Measurements from ENCODE around the gene FBLN2. TPM values are rescaled to one million over a fixed set of nuclear protein-coding genes. Genes with fewer than 3 reads are reported as not detected.

FBLN2 gene
- total RNA-seq, 3 donors from 2014 or later (not counting 1 experiment from before 2014, with no cell fraction given) = 0.61 to 2.7 (median 1.6) TPM

- Mint-ChIP-seq H3K4me3 (no peak overlapping the region), H3K27ac (no peak overlapping the region), H3K4me1 (no peaks in the 10 kb centered on the region), H3K27me3 (ENCODE audit: low read depth in 2 of 2) (no peaks in the 10 kb centered on the region), H3K36me3 (no peaks in the 10 kb centered on the region), H3K9me3 (peaks cover 0 to 9% of the 10 kb centered on the region in 2 donors)
- Histone ChIP-seq H3K4me1 (ENCODE audit: control insufficient read depth, insufficient read depth, low read length) (no peaks in the 10 kb centered on the region), H3K27me3 (ENCODE audit: control insufficient read depth, insufficient read depth, low read length) (no peaks in the 10 kb centered on the region), H3K36me3 (ENCODE audit: control insufficient read depth, insufficient read depth, low read length) (no peaks in the 10 kb centered on the region), H3K9me3 (ENCODE audit: control insufficient read depth, insufficient read depth, low read length) (no peaks in the 10 kb centered on the region), H3K4me3 (ENCODE audit: low read length) (no peak overlapping the region), H3K27ac (ENCODE audit: low read length) (no peak overlapping the region)
- 89% methylated on average over 2 of the region's 2 CpGs for WGBS (ENCODE audit: insufficient coverage)
- DNase-seq (no peak), ATAC-seq (no peak)
- intact Hi-C loops (cut with micrococcal nuclease) = no loop called here
- TF ChIP-seq CTCF (IDR thresholded peaks at IDR 0.05) = no peak
Measured at GRCh38 chr3:13614607-13615006, 65.7 kb downstream of the FBLN2 start.

- Histone ChIP-seq H3K9me3 (ENCODE audit: control insufficient read depth, insufficient read depth, low read length) (no peaks in the 10 kb centered on the region), H3K4me3 (ENCODE audit: low read length) (no peak overlapping the region), H3K36me3 (ENCODE audit: control insufficient read depth, insufficient read depth, low read length) (no peaks in the 10 kb centered on the region), H3K4me1 (ENCODE audit: control insufficient read depth, insufficient read depth, low read length) (no peaks in the 10 kb centered on the region), H3K27me3 (ENCODE audit: control insufficient read depth, insufficient read depth, low read length) (no peaks in the 10 kb centered on the region), H3K27ac (ENCODE audit: low read length) (no peak overlapping the region)
- no peak for DNase-seq
- no peak for TF ChIP-seq CTCF (IDR thresholded peaks at IDR 0.05)
- no peak overlapping the region for H3K27ac Mint-ChIP-seq
- H3K4me1 Mint-ChIP-seq = no peaks in the 10 kb centered on the region
- H3K4me3 Mint-ChIP-seq = no peak overlapping the region
- H3K36me3 Mint-ChIP-seq = no peaks in the 10 kb centered on the region
- no peak for ATAC-seq
- H3K27me3 Mint-ChIP-seq (ENCODE audit: low read depth in 2 of 2) = no peaks in the 10 kb centered on the region
- WGBS (ENCODE audit: insufficient coverage) = 92% methylated on average over 4 of the region's 4 CpGs
- peaks cover 0 to 9% of the 10 kb centered on the region in 2 donors for H3K9me3 Mint-ChIP-seq
- intact Hi-C loops (cut with micrococcal nuclease) = no loop called here
Measured at GRCh38 chr3:13615019-13615528, 66.1 kb downstream of the FBLN2 start.

GRCh38 chr3:13616359-13616758 lies 67.4 kb downstream of the FBLN2 start:
- no peak overlapping the region for H3K4me3 ChIP-seq (ENCODE audit: low read length)
- no peaks in the 10 kb centered on the region for H3K9me3 ChIP-seq (ENCODE audit: control insufficient read depth, insufficient read depth, low read length)
- no peaks in the 10 kb centered on the region for H3K27me3 ChIP-seq (ENCODE audit: control insufficient read depth, insufficient read depth, low read length)
- peaks cover 6% of the 10 kb centered on the region for H3K4me1 ChIP-seq (ENCODE audit: control insufficient read depth, insufficient read depth, low read length)
- no peak for TF ChIP-seq CTCF (IDR thresholded peaks at IDR 0.05)
- H3K4me1 Mint-ChIP-seq = peaks cover 3 to 4% of the 10 kb centered on the region in 2 donors
- H3K27ac ChIP-seq (ENCODE audit: low read length) = no peak overlapping the region
- WGBS (ENCODE audit: insufficient coverage) = 91% methylated on average over 7 of the region's 7 CpGs
- no peaks in the 10 kb centered on the region for H3K27me3 Mint-ChIP-seq (ENCODE audit: low read depth in 2 of 2)
- H3K4me3 Mint-ChIP-seq = no peak overlapping the region
- H3K27ac Mint-ChIP-seq = no peak overlapping the region
- H3K36me3 Mint-ChIP-seq = no peaks in the 10 kb centered on the region
- DNase-seq = no peak
- H3K36me3 ChIP-seq (ENCODE audit: control insufficient read depth, insufficient read depth, low read length) = no peaks in the 10 kb centered on the region
- H3K9me3 Mint-ChIP-seq = peaks cover 0 to 9% of the 10 kb centered on the region in 2 donors
- intact Hi-C loops (cut with micrococcal nuclease) = no loop called here
- ATAC-seq = no peak

GRCh38 chr3:13617097-13617738 lies 68.3 kb downstream of the FBLN2 start:
- H3K27me3 ChIP-seq (ENCODE audit: control insufficient read depth, insufficient read depth, low read length) = no peaks in the 10 kb centered on the region
- no peaks in the 10 kb centered on the region for H3K36me3 ChIP-seq (ENCODE audit: control insufficient read depth, insufficient read depth, low read length)
- no peak for TF ChIP-seq CTCF (IDR thresholded peaks at IDR 0.05)
- ATAC-seq (no peak), DNase-seq (no peak)
- 91% methylated on average over 3 of the region's 3 CpGs for WGBS (ENCODE audit: insufficient coverage)
- H3K36me3 Mint-ChIP-seq = no peaks in the 10 kb centered on the region
- H3K4me3 Mint-ChIP-seq = no peak overlapping the region
- H3K27ac Mint-ChIP-seq = no peak overlapping the region
- H3K9me3 ChIP-seq (ENCODE audit: control insufficient read depth, insufficient read depth, low read length) = no peaks in the 10 kb centered on the region
- H3K4me1 ChIP-seq (ENCODE audit: control insufficient read depth, insufficient read depth, low read length) = peaks cover 14% of the 10 kb centered on the region
- intact Hi-C loops (cut with micrococcal nuclease) = no loop called here
- H3K27me3 Mint-ChIP-seq (ENCODE audit: low read depth in 2 of 2) = no peaks in the 10 kb centered on the region
- no peak overlapping the region for H3K4me3 ChIP-seq (ENCODE audit: low read length)
- H3K9me3 Mint-ChIP-seq = peaks cover 0 to 9% of the 10 kb centered on the region in 2 donors
- H3K4me1 Mint-ChIP-seq = peaks cover 11% of the 10 kb centered on the region in 2 donors
- H3K27ac ChIP-seq (ENCODE audit: low read length) = no peak overlapping the region
